ENCODE data around the gene GLRX.

DNA sequence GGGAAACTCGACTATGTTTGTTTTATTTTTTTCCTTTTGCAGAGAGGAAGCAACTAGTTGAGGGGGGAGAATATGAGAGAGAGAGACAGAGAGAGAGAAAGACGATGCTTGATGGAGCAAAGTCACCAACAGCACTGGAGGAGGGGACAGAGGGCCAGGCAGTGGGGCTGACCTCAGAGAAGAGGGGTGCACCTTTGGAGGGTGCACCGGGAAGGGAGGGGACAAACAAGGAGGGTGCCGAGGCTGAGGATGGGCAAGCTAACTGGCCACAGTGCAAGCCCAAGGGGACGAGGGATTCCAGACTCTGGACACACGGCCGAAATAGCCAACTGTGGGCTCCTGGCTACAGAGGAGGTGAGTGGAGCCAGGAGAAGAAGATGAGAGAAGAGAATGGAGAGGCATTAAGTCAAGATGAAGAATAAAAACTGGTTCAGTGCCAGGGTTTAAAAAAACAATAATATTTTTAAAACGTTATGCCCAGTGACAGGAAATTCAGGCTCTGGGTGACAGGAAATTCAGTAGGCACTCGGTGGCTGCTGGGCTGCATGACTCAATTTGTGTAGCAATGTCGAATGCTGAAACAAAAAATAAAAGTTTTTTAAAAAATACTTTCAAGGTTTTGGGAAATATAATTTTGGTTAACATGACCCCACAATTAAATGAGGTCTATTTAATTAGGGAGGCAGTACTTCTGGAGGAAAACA is 13.3 kb upstream of the GLRX start:
- TF ChIP-seq EZH2 (IDR thresholded peaks at IDR 0.05; ENCODE audit: borderline replicate concordance, control insufficient read depth, low read depth, low read length) (no peak), ATF3 (IDR thresholded peaks at IDR 0.05; ENCODE audit: borderline replicate concordance, extremely low read depth, low read depth, low read length) (no peak), STAT1 (conservative IDR thresholded peaks at IDR 0.05) (no peak), POLR2AphosphoS5 (IDR thresholded peaks at IDR 0.05; ENCODE audit: low read length) (no peak), GABPA (IDR thresholded peaks at IDR 0.05; ENCODE audit: low read depth) (no peak), REST (IDR thresholded peaks at IDR 0.05; ENCODE audit: low read depth, low read length) (no peak), POLR2A (IDR thresholded peaks at IDR 0.05; ENCODE audit: low read depth, low read length) (no peak), ZSCAN29 (IDR thresholded peaks at IDR 0.05) (no peak), RBBP5 (conservative IDR thresholded peaks at IDR 0.05) (no peak), TAF1 (IDR thresholded peaks at IDR 0.05; ENCODE audit: borderline replicate concordance, low read depth, low read length) (0 out of 2 replicates have a peak, but pooled peaks have one; percentile 30), KDM1A (IDR thresholded peaks at IDR 0.05; ENCODE audit: borderline replicate concordance) (no peak)
- TF ChIP-seq, protein P1, sequence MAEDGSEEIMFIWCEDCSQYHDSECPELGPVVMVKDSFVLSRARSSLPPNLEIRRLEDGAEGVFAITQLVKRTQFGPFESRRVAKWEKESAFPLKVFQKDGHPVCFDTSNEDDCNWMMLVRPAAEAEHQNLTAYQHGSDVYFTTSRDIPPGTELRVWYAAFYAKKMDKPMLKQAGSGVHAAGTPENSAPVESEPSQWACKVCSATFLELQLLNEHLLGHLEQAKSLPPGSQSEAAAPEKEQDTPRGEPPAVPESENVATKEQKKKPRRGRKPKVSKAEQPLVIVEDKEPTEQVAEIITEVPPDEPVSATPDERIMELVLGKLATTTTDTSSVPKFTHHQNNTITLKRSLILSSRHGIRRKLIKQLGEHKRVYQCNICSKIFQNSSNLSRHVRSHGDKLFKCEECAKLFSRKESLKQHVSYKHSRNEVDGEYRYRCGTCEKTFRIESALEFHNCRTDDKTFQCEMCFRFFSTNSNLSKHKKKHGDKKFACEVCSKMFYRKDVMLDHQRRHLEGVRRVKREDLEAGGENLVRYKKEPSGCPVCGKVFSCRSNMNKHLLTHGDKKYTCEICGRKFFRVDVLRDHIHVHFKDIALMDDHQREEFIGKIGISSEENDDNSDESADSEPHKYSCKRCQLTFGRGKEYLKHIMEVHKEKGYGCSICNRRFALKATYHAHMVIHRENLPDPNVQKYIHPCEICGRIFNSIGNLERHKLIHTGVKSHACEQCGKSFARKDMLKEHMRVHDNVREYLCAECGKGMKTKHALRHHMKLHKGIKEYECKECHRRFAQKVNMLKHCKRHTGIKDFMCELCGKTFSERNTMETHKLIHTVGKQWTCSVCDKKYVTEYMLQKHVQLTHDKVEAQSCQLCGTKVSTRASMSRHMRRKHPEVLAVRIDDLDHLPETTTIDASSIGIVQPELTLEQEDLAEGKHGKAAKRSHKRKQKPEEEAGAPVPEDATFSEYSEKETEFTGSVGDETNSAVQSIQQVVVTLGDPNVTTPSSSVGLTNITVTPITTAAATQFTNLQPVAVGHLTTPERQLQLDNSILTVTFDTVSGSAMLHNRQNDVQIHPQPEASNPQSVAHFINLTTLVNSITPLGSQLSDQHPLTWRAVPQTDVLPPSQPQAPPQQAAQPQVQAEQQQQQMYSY (CRISPR knock-in tag; IDR thresholded peaks at IDR 0.05), result no peak
- TF ChIP-seq, protein P2, sequence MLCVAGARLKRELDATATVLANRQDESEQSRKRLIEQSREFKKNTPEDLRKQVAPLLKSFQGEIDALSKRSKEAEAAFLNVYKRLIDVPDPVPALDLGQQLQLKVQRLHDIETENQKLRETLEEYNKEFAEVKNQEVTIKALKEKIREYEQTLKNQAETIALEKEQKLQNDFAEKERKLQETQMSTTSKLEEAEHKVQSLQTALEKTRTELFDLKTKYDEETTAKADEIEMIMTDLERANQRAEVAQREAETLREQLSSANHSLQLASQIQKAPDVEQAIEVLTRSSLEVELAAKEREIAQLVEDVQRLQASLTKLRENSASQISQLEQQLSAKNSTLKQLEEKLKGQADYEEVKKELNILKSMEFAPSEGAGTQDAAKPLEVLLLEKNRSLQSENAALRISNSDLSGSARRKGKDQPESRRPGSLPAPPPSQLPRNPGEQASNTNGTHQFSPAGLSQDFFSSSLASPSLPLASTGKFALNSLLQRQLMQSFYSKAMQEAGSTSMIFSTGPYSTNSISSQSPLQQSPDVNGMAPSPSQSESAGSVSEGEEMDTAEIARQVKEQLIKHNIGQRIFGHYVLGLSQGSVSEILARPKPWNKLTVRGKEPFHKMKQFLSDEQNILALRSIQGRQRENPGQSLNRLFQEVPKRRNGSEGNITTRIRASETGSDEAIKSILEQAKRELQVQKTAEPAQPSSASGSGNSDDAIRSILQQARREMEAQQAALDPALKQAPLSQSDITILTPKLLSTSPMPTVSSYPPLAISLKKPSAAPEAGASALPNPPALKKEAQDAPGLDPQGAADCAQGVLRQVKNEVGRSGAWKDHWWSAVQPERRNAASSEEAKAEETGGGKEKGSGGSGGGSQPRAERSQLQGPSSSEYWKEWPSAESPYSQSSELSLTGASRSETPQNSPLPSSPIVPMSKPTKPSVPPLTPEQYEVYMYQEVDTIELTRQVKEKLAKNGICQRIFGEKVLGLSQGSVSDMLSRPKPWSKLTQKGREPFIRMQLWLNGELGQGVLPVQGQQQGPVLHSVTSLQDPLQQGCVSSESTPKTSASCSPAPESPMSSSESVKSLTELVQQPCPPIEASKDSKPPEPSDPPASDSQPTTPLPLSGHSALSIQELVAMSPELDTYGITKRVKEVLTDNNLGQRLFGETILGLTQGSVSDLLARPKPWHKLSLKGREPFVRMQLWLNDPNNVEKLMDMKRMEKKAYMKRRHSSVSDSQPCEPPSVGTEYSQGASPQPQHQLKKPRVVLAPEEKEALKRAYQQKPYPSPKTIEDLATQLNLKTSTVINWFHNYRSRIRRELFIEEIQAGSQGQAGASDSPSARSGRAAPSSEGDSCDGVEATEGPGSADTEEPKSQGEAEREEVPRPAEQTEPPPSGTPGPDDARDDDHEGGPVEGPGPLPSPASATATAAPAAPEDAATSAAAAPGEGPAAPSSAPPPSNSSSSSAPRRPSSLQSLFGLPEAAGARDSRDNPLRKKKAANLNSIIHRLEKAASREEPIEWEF (IDR thresholded peaks at IDR 0.05; ENCODE audit: insufficient replicate concordance, low read depth, low read length), result no peak
